T follicular helper cell (primary cell): ENCODE results near the gene ANTXR1.

Experiments
- DNase-seq: peaks from one replicate; pipeline ENCODE4 v3.0.0-alpha.2; 2020; ENCODE audit warnings: low read depth

Gene ANTXR1

GRCh38 chr2:69097891-69098655 lies 85.1 kb downstream of the ANTXR1 start:
- DNase-seq: no peak

GRCh38 chr2:69099541-69099940 lies 86.6 kb downstream of the ANTXR1 start:
- DNase-seq: no peak

- no peak for DNase-seq
Observed at GRCh38 chr2:69100220-69100723, 87.3 kb downstream of the ANTXR1 start.

GRCh38 chr2:69102041-69102593 lies 89.1 kb downstream of the ANTXR1 start:
- no peak for DNase-seq

- no peak for DNase-seq
Observed at GRCh38 chr2:69103419-69103818, 90.4 kb downstream of the ANTXR1 start.

- DNase-seq: no peak
Observed at GRCh38 chr2:69104261-69104660, 91.3 kb downstream of the ANTXR1 start.

GRCh38 chr2:69109255-69109654 lies 96.3 kb downstream of the ANTXR1 start:
- DNase-seq: no peak

GRCh38 chr2:69111076-69111475 lies 98.1 kb downstream of the ANTXR1 start:
- DNase-seq: no peak

GRCh38 chr2:69113627-69114026 lies 100.6 kb downstream of the ANTXR1 start:
- no peak for DNase-seq

- no peak for DNase-seq
Observed at GRCh38 chr2:69114534-69114933, 101.6 kb downstream of the ANTXR1 start.

GRCh38 chr2:69116438-69116837 lies 103.5 kb downstream of the ANTXR1 start:
- no peak for DNase-seq

- no peak for DNase-seq
Observed at GRCh38 chr2:69118609-69119008, 105.6 kb downstream of the ANTXR1 start.

- no peak for DNase-seq
Observed at GRCh38 chr2:69119104-69119894, 106.3 kb downstream of the ANTXR1 start.

GRCh38 chr2:69122271-69122670 lies 109.3 kb downstream of the ANTXR1 start:
- no peak for DNase-seq

- no peak for DNase-seq
Observed at GRCh38 chr2:69123182-69123581, 110.2 kb downstream of the ANTXR1 start.

GRCh38 chr2:69124343-69124742 lies 111.4 kb downstream of the ANTXR1 start:
- no peak for DNase-seq

GRCh38 chr2:69125816-69126215 lies 112.8 kb downstream of the ANTXR1 start:
- DNase-seq: no peak

- no peak for DNase-seq
Observed at GRCh38 chr2:69126341-69126740, 113.4 kb downstream of the ANTXR1 start.

GRCh38 chr2:69131452-69131851 lies 118.5 kb downstream of the ANTXR1 start:
- DNase-seq: no peak

- no peak for DNase-seq
Observed at GRCh38 chr2:69131983-69132675, 119.2 kb downstream of the ANTXR1 start.

GRCh38 chr2:69132960-69133590 lies 120.1 kb downstream of the ANTXR1 start:
- DNase-seq: no peak

- DNase-seq: no peak
Observed at GRCh38 chr2:69133898-69134297, 120.9 kb downstream of the ANTXR1 start.
